CD4-positive, alpha-beta T cell (primary cell): ENCODE measurements around the gene REG1B. TPM values are rescaled to one million over a fixed set of nuclear protein-coding genes. Genes with fewer than 3 reads are reported as not detected.

Experiments
- ATAC-seq: fragments of 200-7000 bp; cut with Tn5 transposase; one replicate; pipeline ENCODE4 v1.10.0; 2022; ENCODE audit warnings: mild to moderate bottlenecking; ENCODE audit not compliant: poor library complexity
- CTCF ChIA-PET: fragments of 350-600 bp; sonication (Branson Sonifier 250); formaldehyde crosslinking; loops from one replicate; lab custom pipeline; 2021; ENCODE audit warnings: antibody characterized with exemption, inconsistent platforms; lab: Charles Lee
- POLR2A ChIA-PET: fragments of 350-600 bp; sonication (Branson Sonifier 250); formaldehyde crosslinking; loops from one replicate; lab custom pipeline; 2021; ENCODE audit warnings: antibody characterized with exemption, inconsistent platforms; lab: Charles Lee
- DNase-seq, 14 experiments: peaks; one replicate each; pipeline ENCODE4 v3.0.0-alpha.2; 2013 to 2020; ENCODE audit warnings: mixed read lengths in 2 of 14
- H3K27ac ChIP-seq, 2 donors: one replicate each; pipeline versions ENCODE4 v1.5.1 to v1.7.0; 2013; ENCODE audit warnings: low read length in 2 of 2, low read depth in 1 of 2, mild to moderate bottlenecking in 1 of 2
- H3K27me3 ChIP-seq, 2 experiments: 1 replicate in 1 of 2; 2 replicates in 1 of 2; pipeline versions ENCODE4 v1.6.1 to v1.7.0; 2013; ENCODE audit warnings: low read length in 2 of 2, control low read depth in 1 of 2, mild to moderate bottlenecking in 1 of 2, moderate library complexity in 1 of 2; ENCODE audit not compliant: insufficient read depth in 2 of 2, control insufficient read depth in 1 of 2
- H3K36me3 ChIP-seq: one replicate; pipeline ENCODE4 v1.6.1; 2013; ENCODE audit warnings: low read length, control low read depth; ENCODE audit not compliant: insufficient read depth
- H3K4me1 ChIP-seq: one replicate; pipeline ENCODE4 v1.6.1; 2013; ENCODE audit warnings: low read length, control low read depth; ENCODE audit not compliant: insufficient read depth
- H3K4me3 ChIP-seq: one replicate; pipeline ENCODE4 v1.5.1; 2013; ENCODE audit warnings: mild to moderate bottlenecking, low read length, moderate library complexity
- H3K9me3 ChIP-seq, 2 experiments: 1 replicate in 1 of 2; 2 replicates in 1 of 2; pipeline versions ENCODE4 v1.6.1 to v1.7.0; 2013; ENCODE audit warnings: low read length in 2 of 2, mild to moderate bottlenecking in 2 of 2, control low read depth in 1 of 2, moderate library complexity in 1 of 2; ENCODE audit not compliant: control insufficient read depth in 1 of 2, insufficient read depth in 1 of 2
- H3K27ac Mint-ChIP-seq: one replicate; pipeline ENCODE4 v1.8.0; 2020; ENCODE audit warnings: mixed read lengths
- H3K27me3 Mint-ChIP-seq: one replicate; pipeline ENCODE4 v1.8.0; 2021; ENCODE audit warnings: mixed read lengths
- H3K36me3 Mint-ChIP-seq: one replicate; pipeline ENCODE4 v1.8.0; 2021; ENCODE audit warnings: low read depth, mixed read lengths
- H3K4me1 Mint-ChIP-seq: one replicate; pipeline ENCODE4 v1.8.0; 2021; ENCODE audit warnings: low read depth, mixed read lengths
- H3K4me3 Mint-ChIP-seq: one replicate; pipeline ENCODE4 v1.8.0; 2020; ENCODE audit warnings: mild to moderate bottlenecking, mixed read lengths
- H3K9me3 Mint-ChIP-seq: one replicate; pipeline ENCODE4 v1.8.0; 2020; ENCODE audit warnings: mixed read lengths
- CTCF ChIP-seq: fragments of 200-600 bp; IDR thresholded peaks from one replicate; pipeline ENCODE4 v1.8.0; 2022; ENCODE audit warnings: antibody characterized with exemption, mild to moderate bottlenecking
- intact Hi-C, 2 experiments: fragments of 100-400 bp; cut with DNase I in 1 of 2; cut with micrococcal nuclease in 1 of 2; formaldehyde crosslinking; loops; one replicate each; pipeline versions ENCODE4 v1.15.1 to v1.9.0; 2023 to 2025; cut with DNase I, micrococcal nuclease
- total RNA-seq, 174 experiments: library from RNA in 2 of 174; stranded (reverse) in 2 of 174; gene quantifications; one replicate each; pipeline ENCODE4 v1.2.3 and lab custom pipeline; 2021 to 2026

REG1B gene
- total RNA-seq, 2 experiments from 2014 or later = not detected

- Mint-ChIP-seq H3K4me3 (no peak overlapping the region), H3K27ac (no peak overlapping the region), H3K4me1 (no peaks in the 10 kb centered on the region), H3K27me3 (no peaks in the 10 kb centered on the region), H3K9me3 (peaks cover 5% of the 10 kb centered on the region), H3K36me3 (no peaks in the 10 kb centered on the region)
- H3K36me3 ChIP-seq = no peaks in the 10 kb centered on the region
- ChIA-PET CTCF (no interaction called here), POLR2A (no interaction called here)
- no peaks in the 10 kb centered on the region for H3K4me1 ChIP-seq
- no peaks in the 10 kb centered on the region for H3K27me3 ChIP-seq
- no peak overlapping the region for H3K27ac ChIP-seq
- ATAC-seq (no peak), DNase-seq (no peak)
- no peak overlapping the region for H3K4me3 ChIP-seq
- H3K9me3 ChIP-seq = no peaks in the 10 kb centered on the region
- TF ChIP-seq CTCF = no peak
- intact Hi-C loops = no loop called here
Measured at GRCh38 chr2:79041032-79041448, 46.8 kb downstream of the REG1B start.

GRCh38 chr2:79039944-79040343 is 47.8 kb downstream of the REG1B start:
- no peak overlapping the region for H3K27ac Mint-ChIP-seq
- no peaks in the 10 kb centered on the region for H3K36me3 ChIP-seq
- no peaks in the 10 kb centered on the region for H3K4me1 Mint-ChIP-seq
- H3K27me3 ChIP-seq = no peaks in the 10 kb centered on the region
- ATAC-seq (no peak), DNase-seq (no peak)
- no peak for TF ChIP-seq CTCF
- CTCF ChIA-PET = no interaction called here
- intact Hi-C loops = no loop called here
- H3K4me3 Mint-ChIP-seq = no peak overlapping the region
- H3K36me3 Mint-ChIP-seq = no peaks in the 10 kb centered on the region
- no peak overlapping the region for H3K4me3 ChIP-seq
- H3K9me3 ChIP-seq = no peaks in the 10 kb centered on the region
- POLR2A ChIA-PET = no interaction called here
- peaks cover 5% of the 10 kb centered on the region for H3K9me3 Mint-ChIP-seq
- H3K27ac ChIP-seq = no peak overlapping the region
- no peaks in the 10 kb centered on the region for H3K4me1 ChIP-seq
- no peaks in the 10 kb centered on the region for H3K27me3 Mint-ChIP-seq

Other genes starting within 250 kb of the REG1B start
- gene REG3G, start 62.3 kb downstream of the REG1B start, total RNA-seq = not detected
- gene REG1A, start 32.5 kb upstream of the REG1B start, total RNA-seq = not detected
- gene REG3A, start 71.8 kb upstream of the REG1B start, total RNA-seq = not detected